Posterior vena cava (tissue), 2 donors: ENCODE measurements around the gene RIPOR1. TPM values are rescaled to one million over a fixed set of nuclear protein-coding genes. Genes with fewer than 3 reads are reported as not detected.

Source experiments
- DNase-seq: peaks from one replicate; pipeline ENCODE4 v3.0.0-alpha.2; 2020; ENCODE audit warnings: low spot score
- intact Hi-C, 2 donors: fragments of 100-400 bp; cut with DNase I; formaldehyde crosslinking; loops; one replicate each; pipeline versions ENCODE4 v1.14.1 to v1.14.2; 2022 to 2023
- total RNA-seq, 2 donors: library from RNA; stranded (reverse); fragmentation: NEBNext Ultra II Directional; extraction: Animal tissue kit (Norgen Biotek cat#: 25700); gene quantifications; one replicate each; pipeline ENCODE4 v1.2.1, GENCODE V29; 2021
- donor health status: DM: yes; HTN: yes; CAD: no.
- donor health status: DM: yes; HTN: yes; CAD: no.

Gene RIPOR1
- total RNA-seq, 2 donors from 2014 or later = 92.5 to 123 TPM

DNA sequence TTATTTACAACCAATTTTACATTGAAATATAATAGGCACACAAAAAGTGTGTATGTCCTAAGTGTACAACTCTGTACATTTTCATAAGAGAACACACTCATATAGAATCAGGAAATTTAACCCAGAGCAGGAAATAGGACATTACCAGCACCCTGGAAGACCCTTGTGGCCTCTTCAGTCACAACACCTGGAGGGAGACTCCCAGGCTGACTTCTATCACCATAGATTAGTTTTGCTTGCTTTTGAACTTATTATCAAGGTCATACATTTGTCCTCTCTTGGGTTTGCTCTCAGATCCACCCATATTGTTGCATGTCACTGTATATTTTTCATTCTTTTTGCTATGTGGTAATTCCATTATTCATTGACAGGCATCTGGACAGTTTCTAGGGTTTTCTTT lies 5.8 kb downstream of the RIPOR1 start:
- intact Hi-C loops = no loop called here
- no peak for DNase-seq

DNA sequence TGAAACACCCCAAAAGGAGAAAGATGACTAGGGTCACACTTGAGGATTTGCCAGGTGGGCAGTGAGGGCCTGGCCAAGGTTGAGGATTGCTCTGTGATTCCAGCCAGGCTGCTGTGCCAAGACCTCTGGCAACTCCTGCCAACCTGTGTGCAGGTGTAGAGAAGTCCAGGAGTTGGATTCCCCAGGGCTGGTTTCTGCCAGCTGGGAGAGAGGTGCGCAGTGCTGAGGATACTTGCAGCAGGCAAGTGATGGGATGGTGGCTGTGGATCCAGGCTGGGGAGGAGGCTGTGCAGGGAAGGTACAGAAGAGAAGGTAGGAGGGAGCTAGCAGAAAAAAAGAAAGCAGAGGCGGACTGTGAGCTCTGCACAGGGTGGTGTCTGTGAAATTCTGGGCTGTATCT lies 6.6 kb downstream of the RIPOR1 start:
- intact Hi-C loops = loop anchor here in 1 of 2 donors (5.0 kb wide), 1 partner anchor 362 kb away; no protein-coding TSS in a partner anchor
- DNase-seq = no peak

DNA sequence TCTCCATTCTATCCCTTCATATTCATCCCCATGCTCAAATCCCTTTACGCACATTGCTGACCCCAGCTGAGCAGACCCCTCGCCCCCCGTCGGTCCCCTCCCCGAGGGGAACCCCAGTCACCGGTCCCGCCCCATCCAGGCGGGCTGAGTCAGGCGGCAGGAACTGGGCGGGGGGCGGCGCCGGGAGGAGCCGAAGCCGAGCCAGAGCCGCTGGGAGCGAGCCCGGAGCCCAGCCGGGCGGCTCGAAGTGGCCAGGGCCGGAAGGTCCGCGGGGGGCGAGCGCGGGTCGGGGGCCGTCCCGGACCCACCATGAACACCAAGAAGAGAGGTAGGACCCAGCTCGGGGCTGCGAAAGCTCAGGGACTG lies 8.6 kb downstream of the RIPOR1 start:
- intact Hi-C loops = loop anchor here in 1 of 2 donors (5.0 kb wide), 1 partner anchor 360 kb away; no protein-coding TSS in a partner anchor
- peak; percentile 93 for DNase-seq

DNA sequence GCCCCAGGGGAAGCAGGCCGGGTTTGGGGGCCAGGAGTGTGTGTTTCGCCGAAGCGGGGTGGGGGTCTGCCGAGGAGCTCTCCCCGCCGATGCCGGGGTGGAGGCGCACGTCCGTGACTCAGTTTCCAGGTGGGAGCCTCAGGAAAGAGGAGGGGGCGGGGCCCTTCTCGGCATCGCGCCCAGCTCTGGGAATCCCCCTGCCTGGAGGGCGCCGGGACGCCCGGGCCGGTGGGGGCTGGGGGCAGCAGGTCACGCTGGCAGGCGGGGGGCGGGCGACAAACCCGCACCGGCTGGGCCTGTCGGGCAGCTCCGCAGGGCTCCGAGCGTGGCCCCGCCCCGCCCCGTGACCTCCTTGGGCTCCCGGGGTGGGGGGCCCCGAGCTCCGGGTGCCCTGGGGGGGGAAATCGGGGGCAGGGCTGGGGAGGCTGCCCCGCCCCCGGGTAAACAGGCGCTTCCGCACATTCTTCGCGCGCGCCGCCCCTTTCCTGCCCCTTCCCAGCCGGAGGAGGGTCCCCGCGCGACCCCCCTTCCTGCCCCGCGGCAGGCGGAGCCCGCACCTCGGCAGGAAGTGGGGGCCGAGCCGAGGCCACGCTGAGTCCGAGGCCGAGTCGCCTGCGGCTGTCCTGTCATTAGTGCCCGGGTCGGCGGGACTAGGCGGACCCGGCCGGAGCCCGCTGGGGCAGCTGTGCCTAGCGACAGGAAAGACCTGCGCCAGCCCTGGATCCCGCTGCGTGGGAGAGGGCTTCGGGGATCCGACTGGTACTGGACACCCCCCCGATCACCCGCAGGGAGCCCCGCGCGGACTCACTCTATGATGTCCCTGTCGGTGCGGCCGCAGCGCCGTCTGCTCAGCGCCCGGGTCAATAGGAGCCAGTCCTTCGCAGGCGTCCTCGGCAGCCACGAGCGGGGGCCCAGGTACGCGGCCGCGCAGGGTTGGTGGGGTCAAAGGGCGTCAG lies 9.3 kb downstream of the RIPOR1 start:
- DNase-seq = peak; percentile 85
- intact Hi-C loops = loop anchor here in 1 of 2 donors (5.0 kb wide), 1 partner anchor 359 kb away; no protein-coding TSS in a partner anchor

DNA sequence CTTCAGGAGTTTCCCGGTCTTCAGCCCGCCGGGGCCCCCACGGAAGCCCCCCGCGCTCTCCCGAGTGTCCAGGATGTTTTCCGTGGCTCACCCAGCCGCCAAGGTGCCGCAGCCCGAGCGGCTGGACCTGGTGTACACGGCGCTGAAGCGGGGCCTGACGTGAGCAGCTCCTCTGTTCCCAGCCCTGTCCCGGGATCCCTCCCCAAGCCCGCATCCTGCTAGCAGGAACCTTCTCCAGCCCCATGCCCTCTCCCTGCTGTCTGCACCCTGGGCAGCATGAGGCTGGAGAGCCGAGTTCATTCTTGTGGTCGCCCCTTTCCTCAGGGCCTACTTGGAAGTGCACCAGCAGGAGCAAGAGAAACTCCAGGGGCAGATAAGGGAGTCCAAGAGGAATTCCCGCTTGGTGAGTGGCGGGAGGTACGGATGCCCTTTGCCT lies 10.1 kb downstream of the RIPOR1 start:
- intact Hi-C loops = loop anchor here in 1 of 2 donors (5.0 kb wide), 1 partner anchor 359 kb away; no protein-coding TSS in a partner anchor
- DNase-seq = no peak

DNA sequence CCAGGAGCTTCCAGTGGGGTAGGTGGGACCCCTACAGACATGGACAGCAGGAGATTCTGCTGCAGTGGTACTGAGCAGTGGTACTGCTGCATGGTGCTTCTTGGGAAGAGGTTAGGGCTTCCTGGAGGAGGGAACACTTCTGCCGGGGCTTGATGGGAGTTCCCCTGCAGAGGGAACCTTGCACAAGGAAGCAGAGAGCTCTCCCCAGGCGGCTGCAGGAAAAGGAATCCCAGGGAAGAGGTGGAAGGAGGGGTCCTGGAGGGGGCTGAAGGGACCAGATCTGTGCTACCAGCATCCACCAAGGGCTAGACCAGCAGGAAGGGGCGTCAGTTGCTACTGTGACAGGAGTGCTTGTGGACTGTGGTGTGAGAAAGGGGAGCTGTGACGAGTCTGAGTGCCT lies 10.6 kb downstream of the RIPOR1 start:
- intact Hi-C loops = loop anchor here in 1 of 2 donors (5.0 kb wide), 1 partner anchor 358 kb away; no protein-coding TSS in a partner anchor

DNA sequence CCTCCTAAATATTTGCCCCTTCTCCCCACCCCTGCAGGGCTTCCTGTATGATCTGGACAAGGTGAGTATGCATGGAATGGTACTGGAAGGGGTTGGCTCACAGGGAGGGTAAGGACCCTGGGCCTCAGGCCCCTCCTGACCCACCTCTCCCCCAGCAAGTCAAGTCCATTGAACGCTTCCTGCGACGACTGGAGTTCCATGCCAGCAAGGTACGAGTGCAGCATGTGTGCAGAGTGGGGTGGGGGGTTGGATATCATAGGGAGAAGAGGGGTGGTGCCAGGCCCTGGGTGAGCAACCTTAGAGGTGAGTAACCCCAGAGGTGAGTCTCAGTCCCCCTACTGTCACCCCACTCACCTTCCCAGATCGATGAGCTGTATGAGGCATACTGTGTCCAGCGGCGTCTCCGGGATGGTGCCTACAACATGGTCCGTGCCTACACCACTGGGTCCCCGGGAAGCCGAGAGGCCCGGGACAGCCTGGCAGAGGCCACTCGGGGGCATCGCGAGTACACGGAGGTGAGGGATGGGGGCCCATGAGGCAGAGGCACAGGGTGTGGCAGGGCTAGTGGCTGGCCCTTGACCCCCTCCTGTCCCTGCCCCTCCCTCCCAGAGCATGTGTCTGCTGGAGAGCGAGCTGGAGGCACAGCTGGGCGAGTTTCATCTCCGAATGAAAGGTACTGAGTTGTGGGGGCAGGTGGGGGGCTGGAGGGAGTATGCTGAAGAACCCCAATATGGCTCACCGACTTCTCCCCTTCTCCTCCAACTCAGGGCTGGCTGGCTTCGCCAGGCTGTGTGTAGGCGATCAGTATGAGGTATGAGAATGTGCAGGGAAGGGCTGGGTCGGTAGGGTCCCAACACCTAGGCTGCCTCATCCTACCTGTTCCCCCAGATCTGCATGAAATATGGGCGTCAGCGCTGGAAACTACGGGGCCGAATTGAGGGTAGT lies 11.3 kb downstream of the RIPOR1 start:
- intact Hi-C loops = loop anchor here in 1 of 2 donors (5.0 kb wide), 1 partner anchor 357 kb away; no protein-coding TSS in a partner anchor
- DNase-seq = no peak

More for the DNA sequence above, 10.6 kb downstream of the RIPOR1 start:
- DNase-seq = no peak

DNA sequence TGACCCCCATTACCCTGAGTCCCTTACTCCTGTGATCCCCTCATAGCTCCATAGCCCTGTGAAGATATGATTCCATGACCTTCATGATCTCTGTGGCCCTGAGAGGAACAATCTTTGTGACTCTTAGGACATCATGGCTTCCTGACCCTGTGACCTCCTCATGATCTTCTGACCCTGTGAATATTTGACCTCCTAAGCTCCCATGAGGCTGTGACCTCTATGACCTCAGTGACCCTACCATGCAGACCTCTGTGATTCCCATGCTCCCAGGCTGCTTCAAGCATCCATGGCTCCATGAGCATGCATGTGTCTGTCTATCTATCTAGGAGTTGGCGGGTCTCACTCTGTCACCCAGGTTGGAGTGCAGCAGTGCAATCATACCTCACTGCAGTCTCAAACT lies 12.1 kb downstream of the RIPOR1 start:
- no peak for DNase-seq
- intact Hi-C loops = no loop called here

DNA sequence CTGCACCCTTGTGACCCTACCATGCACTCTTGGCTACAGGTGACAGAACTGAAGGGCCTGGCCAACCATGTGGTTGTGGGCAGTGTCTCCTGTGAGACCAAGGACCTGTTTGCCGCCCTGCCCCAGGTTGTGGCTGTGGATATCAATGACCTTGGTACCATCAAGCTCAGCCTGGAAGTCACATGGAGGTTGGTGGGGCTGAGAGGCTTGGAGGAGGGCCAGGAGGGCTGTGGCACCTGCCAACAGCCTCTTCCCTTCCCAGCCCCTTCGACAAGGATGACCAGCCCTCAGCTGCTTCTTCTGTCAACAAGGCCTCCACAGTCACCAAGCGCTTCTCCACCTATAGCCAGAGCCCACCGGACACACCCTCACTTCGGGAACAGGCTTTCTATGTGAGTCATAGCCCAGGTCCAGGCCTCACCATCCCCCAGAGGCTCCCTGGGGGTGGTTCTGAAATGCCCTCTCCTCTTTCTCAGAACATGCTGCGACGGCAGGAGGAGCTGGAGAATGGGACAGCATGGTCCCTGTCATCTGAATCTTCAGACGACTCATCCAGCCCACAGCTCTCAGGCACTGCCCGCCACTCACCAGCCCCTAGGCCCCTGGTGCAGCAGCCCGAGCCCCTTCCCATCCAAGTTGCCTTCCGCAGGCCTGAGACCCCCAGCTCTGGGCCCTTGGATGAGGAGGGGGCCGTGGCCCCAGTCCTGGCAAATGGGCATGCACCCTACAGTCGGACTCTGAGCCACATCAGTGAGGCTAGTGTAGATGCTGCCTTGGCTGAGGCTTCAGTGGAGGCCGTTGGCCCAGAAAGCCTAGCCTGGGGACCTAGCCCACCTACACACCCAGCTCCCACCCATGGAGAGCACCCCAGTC lies 13.0 kb downstream of the RIPOR1 start:
- intact Hi-C loops = no loop called here

DNA sequence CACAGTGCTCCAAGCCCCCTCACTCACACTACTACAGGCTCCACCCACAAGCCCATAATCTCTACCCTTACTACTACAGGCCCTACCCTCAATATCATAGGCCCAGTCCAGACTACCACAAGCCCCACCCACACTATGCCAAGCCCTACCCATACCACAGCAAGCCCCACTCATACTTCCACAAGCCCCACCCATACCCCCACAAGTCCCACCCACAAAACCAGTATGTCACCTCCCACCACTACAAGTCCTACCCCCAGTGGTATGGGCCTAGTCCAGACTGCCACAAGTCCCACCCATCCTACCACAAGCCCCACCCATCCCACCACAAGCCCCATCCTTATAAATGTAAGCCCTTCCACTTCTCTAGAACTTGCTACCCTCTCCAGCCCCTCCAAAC lies 13.8 kb downstream of the RIPOR1 start:
- DNase-seq = no peak
- intact Hi-C loops = no loop called here

More for the DNA sequence above, 13.0 kb downstream of the RIPOR1 start:
- DNase-seq = no peak

DNA sequence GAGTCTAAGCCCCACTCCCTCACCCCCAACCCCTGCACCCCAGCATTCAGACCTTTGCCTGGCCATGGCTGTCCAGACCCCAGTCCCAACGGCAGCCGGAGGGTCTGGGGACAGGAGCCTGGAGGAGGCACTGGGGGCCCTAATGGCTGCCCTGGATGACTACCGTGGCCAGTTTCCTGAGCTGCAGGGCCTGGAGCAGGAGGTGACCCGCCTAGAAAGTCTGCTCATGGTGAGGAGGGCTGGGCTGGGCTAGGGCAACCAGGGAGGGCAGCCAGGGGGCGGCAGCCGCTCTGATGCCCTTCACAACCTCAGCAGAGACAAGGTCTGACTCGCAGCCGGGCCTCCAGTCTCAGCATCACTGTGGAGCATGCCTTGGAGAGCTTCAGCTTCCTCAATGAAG lies 14.4 kb downstream of the RIPOR1 start:
- DNase-seq = no peak
- intact Hi-C loops = no loop called here

DNA sequence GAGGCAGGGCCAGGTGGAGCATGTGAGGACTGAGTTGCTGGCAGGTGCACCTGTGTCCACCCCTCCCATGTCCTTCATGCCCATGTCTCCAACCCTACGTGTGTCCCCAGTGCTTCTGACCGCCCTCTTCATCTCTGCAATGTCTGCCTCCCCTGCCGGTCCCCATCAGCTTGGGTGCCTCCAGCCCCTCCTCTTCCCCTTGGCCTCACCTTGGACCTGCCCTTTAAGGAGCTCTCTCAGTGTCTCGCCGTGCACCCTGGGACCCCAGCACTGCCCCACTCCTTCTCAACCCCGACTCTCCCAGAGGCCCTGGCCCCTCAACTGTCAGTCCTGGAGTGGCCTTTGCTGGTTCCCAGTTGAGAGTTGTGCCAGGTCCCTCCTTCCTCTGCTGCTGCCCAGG lies 15.0 kb downstream of the RIPOR1 start:
- no peak for DNase-seq
- intact Hi-C loops = no loop called here

DNA sequence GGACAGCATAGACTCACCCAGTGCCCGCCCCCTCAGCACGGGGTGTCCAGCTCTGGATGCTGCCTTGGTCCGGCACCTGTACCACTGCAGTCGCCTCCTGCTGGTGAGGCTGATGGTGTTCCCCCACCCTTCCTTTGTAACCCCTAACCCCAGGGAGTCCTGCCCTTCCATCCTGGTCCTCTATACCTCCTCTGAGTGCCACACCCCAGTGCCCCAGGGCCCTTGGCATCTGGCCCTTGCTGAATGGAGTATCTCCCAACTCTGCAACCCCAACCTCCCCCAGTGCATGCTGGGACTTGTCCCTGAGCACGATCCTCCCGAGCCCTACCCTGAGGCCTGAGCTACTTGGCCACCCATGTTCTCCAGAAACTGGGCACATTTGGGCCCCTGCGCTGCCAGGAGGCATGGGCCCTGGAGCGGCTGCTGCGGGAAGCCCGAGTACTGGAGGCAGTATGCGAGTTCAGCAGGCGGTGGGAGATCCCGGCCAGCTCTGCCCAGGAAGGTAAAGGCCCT lies 15.8 kb downstream of the RIPOR1 start:
- no peak for DNase-seq
- intact Hi-C loops = no loop called here

DNA sequence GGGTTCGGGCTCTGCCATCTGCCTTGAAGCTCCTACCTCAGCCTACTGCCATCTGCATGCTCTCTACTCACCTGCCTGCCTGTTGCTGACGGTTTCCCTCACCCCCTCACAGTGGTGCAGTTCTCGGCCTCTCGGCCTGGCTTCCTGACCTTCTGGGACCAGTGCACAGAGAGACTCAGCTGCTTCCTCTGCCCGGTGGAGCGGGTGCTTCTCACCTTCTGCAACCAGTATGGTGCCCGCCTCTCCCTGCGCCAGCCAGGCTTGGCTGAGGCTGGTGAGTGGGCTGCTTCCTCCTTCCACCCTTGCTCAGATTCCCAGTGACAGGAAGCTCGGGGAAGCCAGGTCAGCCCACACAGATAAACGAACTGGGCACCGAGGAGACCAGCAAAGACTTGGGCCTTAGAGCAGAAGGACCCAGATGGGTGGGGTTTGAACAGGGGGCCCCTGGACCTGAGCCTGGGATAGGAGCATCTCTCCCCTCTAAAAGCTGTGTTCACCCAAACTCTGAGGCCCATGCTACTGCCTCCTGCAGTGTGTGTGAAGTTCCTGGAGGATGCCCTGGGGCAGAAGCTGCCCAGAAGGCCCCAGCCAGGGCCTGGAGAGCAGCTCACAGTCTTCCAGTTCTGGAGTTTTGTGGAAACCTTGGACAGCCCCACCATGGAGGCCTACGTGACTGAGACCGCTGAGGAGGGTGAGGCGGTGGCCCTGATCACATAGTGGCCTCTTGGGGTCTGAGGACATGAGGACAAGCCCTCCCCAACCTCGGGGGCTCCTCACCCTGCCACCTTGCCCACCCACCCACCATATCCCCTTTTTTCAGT lies 16.4 kb downstream of the RIPOR1 start:
- intact Hi-C loops = no loop called here

DNA sequence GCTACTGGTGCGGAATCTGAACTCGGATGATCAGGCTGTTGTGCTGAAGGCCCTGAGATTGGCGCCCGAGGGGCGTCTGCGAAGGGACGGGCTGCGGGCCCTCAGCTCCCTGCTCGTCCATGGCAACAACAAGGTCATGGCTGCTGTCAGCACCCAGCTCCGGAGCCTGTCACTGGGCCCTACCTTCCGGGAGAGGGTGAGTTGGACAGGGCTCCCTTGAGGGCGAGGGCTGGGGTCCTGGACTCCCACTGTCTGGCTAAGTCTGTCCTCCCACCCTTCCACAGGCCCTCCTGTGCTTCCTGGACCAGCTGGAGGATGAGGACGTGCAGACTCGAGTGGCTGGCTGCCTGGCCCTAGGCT lies 17.0 kb downstream of the RIPOR1 start:
- no peak for DNase-seq

More for the DNA sequence above, 16.4 kb downstream of the RIPOR1 start:
- DNase-seq = no peak

DNA sequence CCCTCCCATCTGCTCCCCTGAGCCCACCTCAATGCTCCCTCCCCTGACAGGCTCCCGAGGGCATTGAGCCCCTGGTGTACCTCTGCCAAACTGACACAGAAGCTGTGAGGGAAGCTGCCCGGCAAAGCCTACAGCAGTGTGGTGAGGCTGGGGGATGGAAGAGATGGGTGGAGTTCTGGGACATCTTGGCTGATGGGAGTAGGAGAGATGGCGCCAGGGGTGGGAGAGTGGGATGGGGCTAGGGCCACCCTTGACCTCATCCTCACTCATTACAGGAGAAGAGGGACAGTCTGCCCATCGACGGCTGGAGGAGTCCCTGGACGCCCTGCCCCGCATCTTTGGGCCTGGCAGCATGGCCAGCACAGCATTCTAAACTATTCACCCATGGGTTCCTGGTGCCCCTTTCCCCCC lies 17.5 kb downstream of the RIPOR1 start:
- DNase-seq = no peak
- intact Hi-C loops = no loop called here

More for the DNA sequence above, 17.0 kb downstream of the RIPOR1 start:
- intact Hi-C loops = no loop called here

DNA sequence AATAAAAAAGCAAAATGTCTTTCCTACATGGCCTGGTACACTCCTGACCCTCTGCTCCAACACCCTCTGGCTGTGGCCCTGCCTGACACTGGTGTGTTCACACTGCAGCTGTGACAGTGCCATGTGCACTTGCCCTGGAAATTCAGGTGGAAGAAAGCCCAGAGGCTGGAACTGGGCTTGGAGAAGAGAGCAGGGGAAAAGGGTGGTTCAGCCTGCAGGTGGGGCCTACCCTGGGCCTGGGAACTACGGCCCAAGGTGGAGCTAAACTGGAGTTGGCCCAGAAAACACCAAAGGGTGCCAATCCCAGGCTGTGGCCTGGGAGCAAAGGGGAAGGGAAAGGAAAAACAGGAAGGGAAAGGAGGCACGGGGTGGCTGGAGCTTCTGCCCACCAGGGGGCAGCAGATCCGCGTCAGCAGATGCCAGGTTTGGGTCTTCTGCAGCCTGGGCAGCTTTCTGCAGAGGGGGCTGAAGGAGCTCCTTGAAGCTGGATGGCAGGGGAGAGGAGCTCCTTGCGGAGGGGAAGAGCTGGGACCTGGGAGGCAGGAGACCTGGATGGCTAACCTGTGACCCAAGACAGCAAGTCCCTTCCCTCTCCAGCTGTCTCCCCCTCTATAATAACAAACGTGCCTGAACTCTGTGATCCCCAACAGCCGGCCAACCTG lies 18.3 kb downstream of the RIPOR1 start:
- DNase-seq = peak; percentile 91
- intact Hi-C loops = no loop called here
